NK-92 (cell line): ENCODE data around the gene TCF7L1.
"Not testable (repeated sequence)": the region's sequence is repeated elsewhere in the genome, so short reads cannot be mapped to it uniquely, and the experiment has no call there.

Source experiments
- DNase-seq: peaks from one replicate; lab custom pipeline; 2025; ENCODE audit not compliant: unreplicated experiment; lab: John Stamatoyannopoulos, UW

Gene TCF7L1, protein sequence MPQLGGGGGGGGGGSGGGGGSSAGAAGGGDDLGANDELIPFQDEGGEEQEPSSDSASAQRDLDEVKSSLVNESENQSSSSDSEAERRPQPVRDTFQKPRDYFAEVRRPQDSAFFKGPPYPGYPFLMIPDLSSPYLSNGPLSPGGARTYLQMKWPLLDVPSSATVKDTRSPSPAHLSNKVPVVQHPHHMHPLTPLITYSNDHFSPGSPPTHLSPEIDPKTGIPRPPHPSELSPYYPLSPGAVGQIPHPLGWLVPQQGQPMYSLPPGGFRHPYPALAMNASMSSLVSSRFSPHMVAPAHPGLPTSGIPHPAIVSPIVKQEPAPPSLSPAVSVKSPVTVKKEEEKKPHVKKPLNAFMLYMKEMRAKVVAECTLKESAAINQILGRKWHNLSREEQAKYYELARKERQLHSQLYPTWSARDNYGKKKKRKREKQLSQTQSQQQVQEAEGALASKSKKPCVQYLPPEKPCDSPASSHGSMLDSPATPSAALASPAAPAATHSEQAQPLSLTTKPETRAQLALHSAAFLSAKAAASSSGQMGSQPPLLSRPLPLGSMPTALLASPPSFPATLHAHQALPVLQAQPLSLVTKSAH

DNA sequence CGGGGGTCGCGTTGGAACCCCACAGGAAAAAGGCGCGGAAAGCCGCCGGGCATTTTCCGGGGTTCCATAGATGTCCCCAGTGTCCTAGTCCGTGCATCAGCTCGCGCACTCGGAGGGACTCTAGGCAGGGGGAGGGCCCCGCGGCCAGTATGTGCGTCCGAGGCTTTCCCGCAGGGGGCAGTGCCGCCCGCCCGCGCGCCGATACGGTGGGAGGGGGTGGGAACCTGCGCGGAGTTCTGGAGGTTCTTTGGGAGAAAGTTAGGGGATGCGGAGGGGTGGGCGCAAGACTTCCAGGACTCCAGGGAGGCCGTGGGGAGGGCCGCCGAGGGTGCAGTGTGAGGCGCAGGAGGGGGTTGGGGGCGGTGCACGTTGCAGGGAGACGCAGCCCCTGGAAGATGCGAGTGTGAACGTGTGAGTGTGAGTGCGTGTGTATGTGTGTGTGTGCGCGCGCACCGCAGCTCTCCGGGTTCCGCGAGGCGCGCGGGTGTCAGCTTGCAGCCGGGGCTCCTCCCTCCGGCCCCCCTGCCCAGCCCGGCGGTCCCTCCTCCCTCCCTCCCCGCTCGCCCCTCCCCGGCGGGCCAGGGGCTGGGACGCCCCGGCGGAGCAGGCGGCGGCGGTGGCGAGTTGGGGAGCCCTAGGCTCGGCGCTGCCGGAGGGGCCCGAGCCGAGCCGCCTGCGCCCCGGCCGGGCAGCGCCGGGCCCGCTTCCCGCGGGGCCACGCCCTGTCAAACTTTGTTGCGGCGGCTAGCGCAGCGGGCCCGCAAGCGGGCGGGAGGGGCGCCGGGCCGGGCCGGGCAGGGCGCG lies at the start of gene TCF7L1:
TSS of gene TCF7L1 (plus strand) at position 559 of the 804 bp plus-strand sequence. CDS start 293 bp downstream, outside the sequence.
- DNase-seq: no peak

DNA sequence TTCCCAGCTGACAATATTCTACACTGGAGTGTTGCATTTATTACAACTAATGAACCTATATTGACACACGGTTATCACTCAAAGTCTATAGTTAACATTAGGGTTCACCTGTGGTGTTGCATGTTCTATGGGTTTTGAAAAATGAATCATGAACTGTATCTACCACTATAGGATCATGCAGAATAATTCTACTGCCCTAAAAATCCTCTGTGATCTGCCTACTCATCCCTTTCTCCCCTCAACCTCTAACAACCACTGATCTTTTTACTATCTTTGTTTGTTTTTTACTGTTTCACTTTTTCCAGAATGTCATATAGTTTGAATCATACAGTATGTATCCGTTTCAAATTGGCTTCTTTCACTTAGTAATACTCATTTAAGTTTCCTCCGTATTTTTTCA lies 47.6 kb upstream of the TCF7L1 start:
- DNase-seq: no peak

DNA sequence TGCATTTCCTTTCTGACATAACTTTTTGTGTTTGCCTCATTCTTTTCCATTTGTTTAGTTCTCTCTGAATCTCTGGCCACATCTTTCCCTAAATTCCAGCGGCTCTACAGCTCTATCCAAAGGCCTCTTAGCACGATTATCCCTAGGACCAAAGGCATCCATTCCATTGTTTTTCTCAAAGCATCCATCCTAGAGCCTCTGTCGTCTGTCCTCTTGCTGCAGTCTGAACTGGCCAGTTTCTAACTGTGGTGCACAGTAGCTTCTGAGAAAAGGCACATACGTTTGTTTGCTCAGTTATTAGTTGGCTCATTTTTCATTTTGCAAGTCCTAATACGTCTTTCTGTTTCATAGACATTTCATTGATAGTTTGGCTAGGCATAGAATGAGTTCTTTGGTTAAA lies 45.7 kb upstream of the TCF7L1 start:
- DNase-seq: no peak

DNA sequence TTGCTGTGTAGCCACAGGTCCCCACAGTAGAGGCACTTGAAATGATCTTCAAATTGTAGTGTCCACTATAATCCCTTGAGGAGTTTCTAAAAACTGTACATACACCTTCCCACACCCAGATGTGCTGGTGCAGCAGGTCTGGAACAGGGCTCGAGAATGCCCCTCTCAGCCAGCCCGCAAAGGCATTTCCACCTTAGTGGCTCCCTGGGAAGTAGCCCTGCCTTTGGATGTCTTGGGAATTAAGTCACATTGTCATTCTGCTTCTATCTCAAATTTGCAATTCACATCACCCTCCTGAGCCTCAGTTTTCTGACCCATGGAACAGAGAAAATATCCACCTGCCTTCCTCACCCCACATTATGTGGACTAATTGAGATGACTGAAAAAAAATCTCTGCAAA lies 44.3 kb upstream of the TCF7L1 start:
- DNase-seq: no peak

DNA sequence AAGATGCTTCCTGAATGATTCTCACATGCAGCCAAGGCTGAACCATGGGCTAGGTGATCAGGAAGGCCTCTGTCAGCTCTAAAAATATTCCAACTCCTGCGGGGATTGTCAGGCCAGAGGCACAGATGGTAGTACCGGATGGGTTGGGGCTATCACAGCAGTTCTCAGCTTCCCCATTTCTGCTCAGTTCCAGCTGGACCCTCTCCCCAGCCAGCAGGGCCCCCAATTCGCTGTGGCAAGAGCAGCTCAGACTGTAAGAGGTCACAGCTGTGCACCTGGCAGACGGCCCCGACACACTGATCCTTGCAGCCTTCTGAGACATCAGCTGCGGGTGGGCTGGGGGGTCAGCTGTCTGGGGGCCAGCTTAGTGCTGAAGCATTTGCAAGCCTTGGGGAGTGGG lies 43.6 kb upstream of the TCF7L1 start:
- DNase-seq: no peak

DNA sequence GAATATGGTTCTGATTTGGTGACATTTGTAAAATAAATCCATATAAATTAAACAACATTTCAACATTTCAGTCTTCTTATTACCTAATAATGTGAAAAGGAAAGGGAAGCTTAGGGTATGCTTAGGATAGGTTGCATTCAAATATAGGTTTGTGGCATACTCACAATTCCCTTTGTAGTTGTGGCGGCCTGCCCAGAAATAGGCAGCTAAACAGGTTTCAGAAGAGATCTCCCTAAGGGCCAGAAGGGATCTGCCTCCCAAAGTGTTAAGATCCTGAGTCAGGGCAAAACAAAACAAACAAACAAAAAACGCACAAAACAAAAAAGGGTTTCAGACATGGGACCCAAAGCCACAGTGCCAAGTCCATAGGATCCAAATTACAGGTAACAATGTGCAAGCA lies 41.4 kb upstream of the TCF7L1 start:
- DNase-seq: no peak

DNA sequence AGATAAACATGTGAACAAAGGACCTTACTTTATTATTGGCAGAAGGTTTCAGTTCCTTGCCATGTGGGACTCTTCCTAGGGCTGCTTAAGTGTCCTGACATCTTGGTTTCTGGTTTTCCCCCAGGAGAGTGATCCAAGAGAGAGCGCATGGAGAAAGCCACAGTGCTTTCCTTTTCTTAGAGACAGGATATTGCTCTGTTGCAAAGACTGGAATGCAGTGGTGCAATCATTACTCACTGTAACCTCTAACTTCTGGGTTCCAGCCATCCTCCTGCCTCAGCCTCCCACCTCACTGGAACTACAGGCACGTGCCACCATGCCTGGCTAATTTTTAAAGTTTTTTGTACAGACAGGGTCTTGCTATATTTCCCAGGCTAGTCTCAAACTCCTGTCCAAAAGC lies 38.1 kb upstream of the TCF7L1 start:
- DNase-seq: no peak

DNA sequence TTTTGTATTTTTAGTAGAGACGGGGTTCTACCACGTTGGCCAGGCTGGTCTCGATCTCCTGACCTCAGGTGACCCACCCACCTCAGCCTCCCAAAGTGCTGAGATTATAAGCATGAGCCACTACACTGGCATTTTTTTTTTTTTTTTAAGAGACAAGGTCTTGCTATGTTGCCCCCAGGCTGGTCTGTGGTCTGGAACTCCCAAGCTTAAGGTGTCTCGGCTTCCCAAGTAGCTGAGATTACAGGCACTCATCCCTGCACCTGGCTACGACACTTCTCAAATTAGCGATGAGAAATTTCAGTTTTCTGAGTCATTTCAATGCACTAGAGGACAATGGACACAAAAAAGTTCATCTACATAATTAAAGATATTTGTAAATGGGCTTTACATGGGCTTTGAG lies 36.6 kb upstream of the TCF7L1 start:
- DNase-seq: no peak

DNA sequence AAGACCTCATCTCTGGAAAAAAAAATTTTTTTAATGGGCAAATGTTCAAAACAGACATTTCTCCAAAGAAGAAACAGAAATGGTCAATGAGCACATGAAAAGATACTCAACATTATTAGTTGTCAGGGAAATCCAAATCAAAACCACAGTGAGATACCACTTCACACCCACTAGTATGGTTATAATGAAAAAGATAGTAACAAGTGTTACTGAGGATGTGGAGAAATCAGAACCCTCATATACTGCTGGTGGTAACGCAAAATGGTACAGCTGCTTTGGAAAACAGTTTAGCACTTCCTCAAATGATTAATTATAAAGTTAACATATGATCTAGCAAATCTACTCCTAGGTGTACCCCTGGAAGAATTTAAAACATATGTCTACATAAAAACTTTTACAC lies 29.0 kb upstream of the TCF7L1 start:
- no peak for DNase-seq

DNA sequence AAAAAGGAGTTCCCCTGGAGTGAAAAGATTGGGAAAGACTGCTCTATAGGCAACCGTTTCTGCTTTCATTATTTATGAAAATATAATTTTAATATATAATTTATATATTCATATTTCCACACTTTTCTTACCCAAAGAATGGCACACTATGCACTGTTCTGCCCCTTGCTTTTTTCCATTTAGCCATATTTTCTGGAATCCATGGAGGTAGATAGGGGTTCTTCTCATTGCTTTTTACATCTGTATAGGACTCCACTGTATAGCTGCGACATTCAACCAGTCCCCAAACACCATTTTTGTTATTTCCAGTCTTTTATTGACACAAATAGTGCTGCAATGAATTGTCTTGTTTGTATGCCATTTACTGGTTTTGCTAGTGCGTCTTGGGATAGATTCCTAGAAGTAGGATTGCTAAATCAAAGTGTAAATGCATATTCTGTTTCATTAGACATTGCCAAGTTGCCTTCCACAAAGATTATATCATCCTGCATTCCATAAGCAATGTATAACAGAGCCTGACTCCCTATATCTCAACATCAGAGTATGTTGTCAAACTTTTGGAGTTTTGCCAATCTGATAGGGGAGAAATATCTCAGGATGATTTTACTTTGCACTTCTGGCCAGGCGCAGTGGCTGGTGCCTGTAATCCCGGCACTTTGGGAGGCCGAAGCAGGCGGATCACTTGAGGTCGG lies 26.6 kb upstream of the TCF7L1 start:
- no peak for DNase-seq

DNA sequence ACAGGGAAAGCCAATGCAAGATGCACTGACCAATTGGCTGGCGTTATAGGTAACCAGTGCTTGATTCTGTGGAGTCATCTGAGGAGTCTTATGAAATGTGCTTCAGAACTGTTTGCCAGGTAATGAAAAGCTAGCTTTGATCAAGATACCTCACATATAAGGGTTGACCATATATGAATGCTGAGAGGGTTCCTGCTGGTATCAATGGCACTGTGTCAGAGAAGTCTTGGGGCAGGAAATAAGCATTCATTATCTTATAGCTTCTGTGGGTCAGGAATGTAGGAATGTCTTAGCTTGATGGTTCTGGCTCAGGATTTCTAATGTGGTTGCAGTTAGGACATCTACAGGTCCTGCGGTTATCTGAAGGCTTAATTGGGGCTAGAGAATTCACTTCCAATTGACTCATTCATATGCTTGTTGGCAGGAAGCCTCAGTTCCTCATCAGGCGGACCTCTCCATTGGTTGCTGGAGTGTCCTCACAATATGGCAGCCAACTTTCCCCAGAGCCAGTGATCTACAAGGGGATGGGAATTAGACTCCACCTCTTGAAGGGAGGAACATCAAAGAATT lies 22.1 kb upstream of the TCF7L1 start:
- DNase-seq: no peak

DNA sequence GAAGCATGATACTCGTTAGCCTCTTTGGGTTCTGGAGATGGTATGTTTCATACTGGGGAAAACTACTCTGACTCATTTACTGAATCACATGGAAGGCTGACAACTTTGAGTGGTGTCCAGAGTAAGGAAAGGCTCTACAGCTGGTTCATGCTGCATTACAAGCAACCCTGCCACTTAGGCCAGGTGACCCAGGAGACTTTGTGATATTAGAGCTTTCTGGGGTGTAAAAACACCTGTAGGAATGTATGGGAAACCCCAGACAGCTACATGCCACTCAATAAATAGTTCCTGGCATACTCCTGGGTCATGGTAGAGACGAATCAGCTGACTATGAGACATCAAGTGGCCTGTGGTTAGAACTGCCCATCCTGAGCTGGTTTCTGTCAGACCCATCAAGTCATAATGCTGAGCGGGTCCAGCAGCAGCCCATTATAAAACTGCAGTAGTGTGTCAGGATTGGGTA lies 21.3 kb upstream of the TCF7L1 start:
- DNase-seq: no peak

DNA sequence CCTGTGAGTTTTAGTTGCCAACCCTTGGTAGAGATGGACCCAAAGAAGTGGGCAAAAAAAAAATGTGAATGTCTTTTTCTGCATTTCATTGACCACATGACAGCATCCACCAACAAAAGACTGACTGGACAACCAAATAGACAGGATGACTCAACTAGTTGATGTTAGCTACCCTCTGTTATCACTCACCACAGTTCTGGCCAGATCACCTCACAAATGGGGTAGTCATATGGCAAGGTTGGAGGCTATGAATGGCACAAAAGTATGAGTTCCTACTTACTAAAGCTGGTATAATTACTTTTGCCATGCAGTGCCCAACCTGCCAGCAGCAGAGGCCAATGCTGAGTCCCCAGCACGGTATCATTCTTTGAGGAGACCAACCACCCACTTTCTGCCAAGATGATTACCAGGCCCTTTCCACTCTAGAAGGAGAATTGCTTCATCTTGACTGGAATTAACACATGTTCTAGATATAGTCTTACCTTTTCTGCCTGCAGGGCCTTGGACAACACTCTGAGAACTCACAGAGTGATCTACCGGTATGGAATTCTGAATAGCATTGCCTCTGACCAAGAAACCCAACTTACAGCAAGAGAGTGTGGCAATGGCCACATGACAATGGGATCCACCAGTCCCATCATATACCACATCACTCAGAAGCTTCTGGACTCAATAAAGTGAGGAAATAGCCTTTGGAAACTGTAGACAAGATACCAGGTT lies 20.1 kb upstream of the TCF7L1 start:
- no peak for DNase-seq

DNA sequence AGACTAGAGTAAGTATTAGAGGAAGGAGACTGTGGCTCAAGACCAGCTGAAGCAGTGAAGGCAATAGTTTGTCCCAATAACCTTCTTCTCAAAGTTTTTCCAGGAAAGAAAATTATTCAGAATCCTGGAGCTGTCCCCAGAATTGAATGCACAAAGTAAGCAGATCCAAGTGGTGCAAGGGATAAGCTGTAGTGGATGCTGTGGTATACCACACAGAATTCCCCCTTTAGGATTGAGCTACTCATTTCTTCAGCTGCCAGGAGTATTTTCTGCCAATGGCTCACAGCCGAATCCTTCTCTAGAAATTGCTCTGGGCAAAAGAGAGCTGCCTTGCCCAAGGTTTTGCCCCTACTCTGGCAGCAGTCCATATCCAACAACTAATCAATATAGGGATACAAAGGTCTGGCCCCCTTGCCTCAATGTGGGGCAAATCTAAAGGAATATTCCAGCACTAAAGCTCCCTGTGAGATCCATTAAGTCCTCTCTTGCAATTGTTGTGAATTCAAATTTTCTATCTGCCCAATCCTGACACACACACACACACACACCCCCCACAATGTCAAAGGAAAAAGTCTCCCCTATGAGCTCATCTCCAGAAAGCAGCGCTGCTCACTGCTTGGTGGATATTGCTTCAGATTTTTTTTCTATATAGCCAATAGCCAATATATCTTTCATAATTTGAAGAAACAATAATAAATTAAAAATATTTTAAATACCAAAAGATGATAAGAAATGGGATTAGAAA lies 18.4 kb upstream of the TCF7L1 start:
- DNase-seq: no peak

DNA sequence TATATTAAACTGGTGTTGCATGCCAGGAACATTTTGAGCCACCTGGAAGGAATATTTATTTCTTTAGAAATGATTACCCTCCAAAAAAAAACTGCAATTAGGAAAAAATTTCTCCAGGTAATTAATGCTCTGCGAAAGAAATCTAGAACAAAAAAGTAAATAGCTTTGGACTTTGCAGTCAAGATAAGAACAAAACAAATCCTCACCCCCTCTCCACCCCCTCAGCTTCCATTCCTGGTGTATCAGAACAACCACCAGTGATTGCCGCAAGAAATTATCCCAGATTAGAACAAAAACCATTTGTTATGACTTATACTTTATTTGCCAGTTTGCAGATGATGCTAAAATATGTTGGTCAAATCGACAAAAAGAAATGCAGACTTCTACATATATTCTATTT lies 17.0 kb upstream of the TCF7L1 start:
- DNase-seq: no peak

DNA sequence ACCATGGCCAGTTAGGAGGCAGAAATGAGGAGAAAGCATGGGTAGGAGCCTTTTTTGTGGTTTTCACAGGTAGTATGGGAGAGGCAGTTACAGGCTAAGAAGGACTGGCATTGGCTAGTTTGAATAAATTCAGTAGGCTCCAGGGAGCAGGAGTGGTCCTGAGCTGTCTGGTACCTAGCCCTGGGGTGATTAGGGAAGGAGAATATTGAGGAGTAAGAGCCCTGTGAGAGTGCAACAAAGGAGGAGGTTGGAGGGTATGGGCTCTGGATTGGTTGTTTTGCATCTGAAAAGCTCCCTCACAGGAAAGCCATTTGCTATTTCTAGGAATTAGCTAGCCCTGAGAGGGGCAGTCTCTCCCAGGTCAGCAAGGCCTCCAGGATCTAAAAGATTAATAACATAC lies 13.3 kb upstream of the TCF7L1 start:
- DNase-seq: no peak

DNA sequence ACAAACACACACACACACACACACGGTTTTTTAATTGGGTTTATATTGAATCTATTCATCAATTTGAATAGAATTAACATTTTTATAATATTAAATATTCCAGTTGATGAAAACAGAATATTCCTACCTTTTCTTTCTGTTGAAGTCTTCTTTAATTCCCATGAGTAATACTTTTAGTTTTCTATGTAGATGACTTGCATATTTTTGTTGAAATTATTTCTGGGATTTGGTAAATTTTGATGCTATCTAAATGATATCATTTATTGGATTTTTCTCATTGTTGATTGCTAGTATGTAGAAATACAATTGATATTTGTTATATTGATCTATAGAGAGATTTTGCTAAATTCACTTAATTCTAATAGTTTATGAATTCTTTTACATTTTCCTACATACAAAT lies 12.8 kb upstream of the TCF7L1 start:
- no peak for DNase-seq

DNA sequence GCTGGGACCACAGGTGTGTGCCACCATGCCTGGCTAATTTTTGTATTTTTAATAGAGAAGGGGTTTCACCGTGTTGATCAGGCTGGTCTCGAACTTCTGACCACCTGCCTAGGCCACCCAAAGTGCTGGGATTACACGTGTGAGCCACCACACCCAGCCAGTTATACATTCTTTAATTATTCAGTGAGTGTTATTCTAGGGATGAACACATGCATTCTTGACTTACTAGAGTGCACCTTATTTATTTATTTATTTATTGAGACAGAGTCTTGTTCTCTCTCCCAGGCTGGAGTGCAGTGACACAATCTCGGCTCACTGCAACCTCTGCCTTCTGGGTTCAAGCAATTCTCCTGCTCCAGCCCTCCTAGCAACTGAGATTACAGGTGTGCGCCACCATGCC lies 6.7 kb upstream of the TCF7L1 start:
- not testable (repeated sequence) for DNase-seq

DNA sequence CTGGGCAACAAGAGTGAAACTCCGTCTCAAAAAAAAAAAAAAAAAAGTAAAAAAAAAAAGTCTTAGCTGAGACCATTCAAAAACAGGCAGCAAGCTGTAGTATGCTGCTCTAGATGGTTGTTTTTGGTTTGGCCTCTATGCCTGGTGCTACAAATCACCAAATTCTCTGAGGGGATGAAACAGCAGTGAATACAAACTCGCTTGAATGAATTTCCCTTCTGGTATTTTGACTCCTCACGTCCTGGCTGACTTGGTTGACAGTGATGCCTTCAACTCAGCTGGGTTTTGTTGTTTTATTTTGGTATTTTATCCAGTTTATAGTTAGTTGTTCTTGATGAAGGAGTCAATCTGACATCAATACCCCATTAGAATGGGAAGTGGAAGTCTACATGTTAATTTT lies 3.3 kb upstream of the TCF7L1 start:
- DNase-seq: no peak

DNA sequence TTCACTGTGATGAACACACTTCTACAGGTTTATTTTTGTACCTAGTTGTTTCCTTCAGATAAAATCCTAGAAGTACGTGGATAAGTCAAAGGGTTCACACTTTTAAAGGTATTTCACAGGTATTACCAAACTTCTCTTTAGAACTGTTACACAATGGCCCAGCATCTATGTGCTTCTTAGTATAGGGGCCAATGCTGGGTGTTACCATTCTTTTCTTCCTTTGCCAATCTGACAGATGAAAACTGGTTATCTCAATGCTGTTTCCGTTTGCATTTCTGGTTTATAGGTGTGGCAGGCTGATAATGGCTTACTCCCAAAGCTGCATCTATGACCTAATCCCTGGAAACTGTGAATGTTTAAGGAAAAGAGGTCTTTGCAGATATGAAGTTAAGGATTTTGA lies 2.8 kb upstream of the TCF7L1 start:
- no peak for DNase-seq
